IgD-negative memory B cell (primary cell): ENCODE measurements around the gene KCNE1. TPM values are rescaled to one million over a fixed set of nuclear protein-coding genes. Genes with fewer than 3 reads are reported as not detected.

ENCODE experiments used
- H3K27ac Mint-ChIP-seq, 3 donors: one replicate each; pipeline ENCODE4 v1.8.0; 2020 to 2022; ENCODE audit warnings: mild to moderate bottlenecking in 3 of 3, mixed read lengths in 3 of 3, moderate library complexity in 1 of 3
- H3K27me3 Mint-ChIP-seq: one replicate; pipeline ENCODE4 v1.8.0; 2021; ENCODE audit warnings: mixed read lengths
- H3K36me3 Mint-ChIP-seq: one replicate; pipeline ENCODE4 v1.8.0; 2020; ENCODE audit warnings: mild to moderate bottlenecking, mixed read lengths
- H3K4me1 Mint-ChIP-seq, 3 donors: one replicate each; pipeline ENCODE4 v1.8.0; 2020 to 2022; ENCODE audit warnings: mixed read lengths in 3 of 3, mild to moderate bottlenecking in 1 of 3
- H3K4me3 Mint-ChIP-seq, 4 donors: one replicate each; pipeline ENCODE4 v1.8.0; 2020 to 2022; ENCODE audit warnings: mild to moderate bottlenecking in 4 of 4, mixed read lengths in 4 of 4, moderate library complexity in 3 of 4
- H3K9me3 Mint-ChIP-seq, 3 donors: one replicate each; pipeline ENCODE4 v1.8.0; 2020 to 2021; ENCODE audit warnings: mixed read lengths in 3 of 3, mild to moderate bottlenecking in 1 of 3
- polyA plus RNA-seq: library from polyadenylated mRNA; unstranded; fragments of 300-500 nt; fragmentation: Illumina TruSeq; gene quantifications from one replicate; pipeline ENCODE4 v1.2.3, GENCODE V29; 2021

KCNE1 gene
- polyA plus RNA-seq, 1 donor from 2014 or later = not detected

- no peak overlapping the region for H3K4me3 Mint-ChIP-seq
- H3K9me3 Mint-ChIP-seq = peaks cover 0 to 2% (median 0%) of the 10 kb centered on the region in 3 donors
- H3K27ac Mint-ChIP-seq = peak overlapping the region in 1 of 3 donors; percentile 23
Observed at GRCh38 chr21:34524646-34525601, 12.9 kb upstream of the KCNE1 start.

DNA sequence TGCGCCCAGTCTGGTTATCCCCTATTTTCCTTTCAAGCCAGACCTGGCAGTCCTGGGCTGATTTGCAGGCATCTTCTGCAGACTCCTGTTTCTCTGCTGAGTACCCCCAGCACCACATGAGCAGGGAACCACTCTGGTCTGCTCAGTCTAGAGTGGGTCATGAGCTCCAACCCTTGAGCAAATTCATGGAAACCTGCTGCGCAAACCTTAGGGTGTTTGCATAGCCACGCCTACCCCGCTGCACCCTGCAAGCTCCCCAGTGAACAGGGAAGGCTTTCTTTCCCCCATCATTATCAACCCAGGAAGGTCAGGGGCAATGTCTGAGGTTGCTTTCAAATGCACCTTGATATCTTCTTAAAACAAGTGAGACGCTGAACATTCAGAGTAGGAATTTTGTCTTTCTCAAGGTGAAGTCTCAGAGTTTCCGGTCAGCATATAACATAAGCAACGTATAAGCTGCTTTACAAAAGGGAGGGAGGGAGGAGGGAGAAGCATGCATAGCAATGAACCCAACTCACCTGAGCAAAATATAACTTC, 11.1 kb upstream of the KCNE1 start:
- H3K36me3 Mint-ChIP-seq = peaks cover 7% of the 10 kb centered on the region

More at GRCh38 chr21:34524646-34525601, 12.9 kb upstream of the KCNE1 start:
- H3K27me3 Mint-ChIP-seq = peaks cover 2% of the 10 kb centered on the region
- H3K4me1 Mint-ChIP-seq = peaks cover 8 to 10% (median 9%) of the 10 kb centered on the region in 3 donors
- H3K36me3 Mint-ChIP-seq = peaks cover 7% of the 10 kb centered on the region

GRCh38 chr21:34522284-34522683, 10.3 kb upstream of the KCNE1 start:
- H3K36me3 Mint-ChIP-seq = peaks cover 7% of the 10 kb centered on the region
- no peak overlapping the region for H3K4me3 Mint-ChIP-seq
- H3K27me3 Mint-ChIP-seq = no peaks in the 10 kb centered on the region
- H3K4me1 Mint-ChIP-seq = peaks cover 4 to 7% (median 7%) of the 10 kb centered on the region in 3 donors
- H3K27ac Mint-ChIP-seq = no peak overlapping the region
- H3K9me3 Mint-ChIP-seq = no peaks in the 10 kb centered on the region

More for the DNA sequence above, 11.1 kb upstream of the KCNE1 start:
- Mint-ChIP-seq H3K4me1 (peaks cover 4 to 7% (median 6%) of the 10 kb centered on the region in 3 donors), H3K27ac (no peak overlapping the region), H3K9me3 (no peaks in the 10 kb centered on the region), H3K4me3 (no peak overlapping the region), H3K27me3 (no peaks in the 10 kb centered on the region)

DNA sequence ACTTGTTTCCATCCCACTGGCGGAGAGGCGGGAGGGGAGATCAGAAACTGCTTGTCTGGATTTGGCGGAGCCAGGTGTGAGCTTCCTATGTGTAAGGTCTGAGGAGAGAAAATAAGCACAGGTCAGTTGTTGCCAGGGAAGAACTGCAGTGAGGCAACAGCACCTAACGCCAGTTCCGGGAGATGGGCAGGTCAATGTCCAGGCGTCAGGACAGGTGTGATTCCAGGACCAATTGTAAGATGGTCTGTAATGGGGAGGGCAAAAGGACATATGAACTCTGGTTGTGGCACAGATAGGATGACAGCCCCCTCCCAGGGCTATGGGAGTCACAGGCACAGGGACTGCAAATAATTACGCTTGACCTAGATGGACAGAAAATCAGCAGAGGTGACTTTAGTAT, 9.6 kb upstream of the KCNE1 start:
- Mint-ChIP-seq H3K27me3 (no peaks in the 10 kb centered on the region), H3K27ac (no peak overlapping the region), H3K36me3 (peaks cover 7% of the 10 kb centered on the region), H3K4me3 (no peak overlapping the region), H3K4me1 (peaks cover 4 to 6% (median 4%) of the 10 kb centered on the region in 3 donors), H3K9me3 (no peaks in the 10 kb centered on the region)

GRCh38 chr21:34520764-34521508, 8.9 kb upstream of the KCNE1 start:
- Mint-ChIP-seq H3K27me3 (no peaks in the 10 kb centered on the region), H3K27ac (no peak overlapping the region)

DNA sequence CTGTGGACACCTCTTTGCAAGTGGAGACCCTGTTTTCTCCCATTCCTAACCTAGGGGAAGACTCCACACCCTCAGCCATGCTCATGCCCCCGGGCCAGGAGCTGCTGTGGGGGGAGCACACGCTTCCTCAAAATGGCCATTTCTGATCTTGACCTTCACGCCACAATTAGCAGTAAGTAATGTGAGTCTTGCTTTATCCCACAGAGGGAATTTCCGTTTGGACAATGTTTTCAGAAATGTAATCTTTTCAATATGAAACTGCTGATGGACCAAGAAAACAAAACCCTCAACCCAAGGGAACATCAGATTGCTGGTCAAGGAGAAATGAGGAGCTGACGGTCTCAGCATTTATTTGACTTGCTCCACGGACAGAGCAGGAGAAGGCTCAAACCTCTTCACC, 8.3 kb upstream of the KCNE1 start:
- no peaks in the 10 kb centered on the region for H3K27me3 Mint-ChIP-seq
- H3K27ac Mint-ChIP-seq = no peak overlapping the region
- no peaks in the 10 kb centered on the region for H3K9me3 Mint-ChIP-seq
- H3K4me3 Mint-ChIP-seq = no peak overlapping the region
- peaks cover 7% of the 10 kb centered on the region for H3K36me3 Mint-ChIP-seq
- peaks cover 0 to 4% (median 2%) of the 10 kb centered on the region in 3 donors for H3K4me1 Mint-ChIP-seq

More at GRCh38 chr21:34520764-34521508, 8.9 kb upstream of the KCNE1 start:
- Mint-ChIP-seq H3K9me3 (no peaks in the 10 kb centered on the region), H3K36me3 (peaks cover 7% of the 10 kb centered on the region), H3K4me1 (peaks cover 0 to 4% (median 2%) of the 10 kb centered on the region in 3 donors), H3K4me3 (no peak overlapping the region)

DNA sequence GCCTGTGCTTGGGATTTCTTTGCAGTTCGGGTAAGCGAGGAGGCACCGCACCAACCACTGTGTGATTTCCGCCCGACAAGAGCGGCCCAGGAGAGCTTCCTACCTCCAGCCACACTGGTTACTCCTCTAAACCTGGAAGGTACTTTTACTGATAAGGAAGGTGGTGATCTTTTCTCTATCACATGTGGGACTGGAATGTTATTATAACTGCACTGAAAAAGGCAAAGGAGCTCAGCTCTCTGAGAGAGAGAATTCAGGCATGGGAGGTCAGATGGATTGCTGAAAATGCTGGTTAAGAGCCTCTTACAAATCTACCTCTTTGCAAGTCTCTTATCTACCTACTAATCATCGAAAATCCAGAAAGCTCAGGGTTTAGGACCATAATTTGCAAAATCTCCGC, 7.7 kb upstream of the KCNE1 start:
- H3K4me1 Mint-ChIP-seq = peaks cover 0 to 4% (median 2%) of the 10 kb centered on the region in 3 donors
- peaks cover 7% of the 10 kb centered on the region for H3K36me3 Mint-ChIP-seq
- no peaks in the 10 kb centered on the region for H3K27me3 Mint-ChIP-seq
- no peak overlapping the region for H3K27ac Mint-ChIP-seq
- H3K4me3 Mint-ChIP-seq = no peak overlapping the region
- H3K9me3 Mint-ChIP-seq = no peaks in the 10 kb centered on the region

GRCh38 chr21:34519016-34519415, 7.0 kb upstream of the KCNE1 start:
- Mint-ChIP-seq H3K9me3 (no peaks in the 10 kb centered on the region), H3K27me3 (no peaks in the 10 kb centered on the region), H3K36me3 (peaks cover 6% of the 10 kb centered on the region), H3K4me1 (peaks cover 0 to 4% (median 2%) of the 10 kb centered on the region in 3 donors), H3K27ac (no peak overlapping the region), H3K4me3 (peak overlapping the region in 1 of 4 donors; percentile 47)

DNA sequence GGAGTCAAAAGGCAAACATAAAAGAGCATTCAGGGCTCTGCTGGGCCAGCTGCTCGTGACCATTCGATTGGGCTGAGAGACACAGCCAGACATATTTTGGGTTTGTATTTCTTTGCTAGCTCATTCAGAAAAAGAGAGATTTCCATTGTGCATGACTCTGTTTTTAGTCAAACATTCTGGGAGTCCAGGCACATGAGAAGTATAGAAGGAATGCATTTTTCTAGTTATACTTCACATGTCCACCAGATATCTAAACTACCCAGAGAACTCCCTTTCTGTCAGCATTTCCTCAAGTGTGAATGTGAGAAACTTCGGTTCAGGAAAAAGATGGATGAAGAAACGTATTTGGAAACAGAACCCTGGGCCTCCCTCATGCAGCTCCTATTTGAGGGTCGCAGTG, 6.3 kb upstream of the KCNE1 start:
- H3K9me3 Mint-ChIP-seq = no peaks in the 10 kb centered on the region

DNA sequence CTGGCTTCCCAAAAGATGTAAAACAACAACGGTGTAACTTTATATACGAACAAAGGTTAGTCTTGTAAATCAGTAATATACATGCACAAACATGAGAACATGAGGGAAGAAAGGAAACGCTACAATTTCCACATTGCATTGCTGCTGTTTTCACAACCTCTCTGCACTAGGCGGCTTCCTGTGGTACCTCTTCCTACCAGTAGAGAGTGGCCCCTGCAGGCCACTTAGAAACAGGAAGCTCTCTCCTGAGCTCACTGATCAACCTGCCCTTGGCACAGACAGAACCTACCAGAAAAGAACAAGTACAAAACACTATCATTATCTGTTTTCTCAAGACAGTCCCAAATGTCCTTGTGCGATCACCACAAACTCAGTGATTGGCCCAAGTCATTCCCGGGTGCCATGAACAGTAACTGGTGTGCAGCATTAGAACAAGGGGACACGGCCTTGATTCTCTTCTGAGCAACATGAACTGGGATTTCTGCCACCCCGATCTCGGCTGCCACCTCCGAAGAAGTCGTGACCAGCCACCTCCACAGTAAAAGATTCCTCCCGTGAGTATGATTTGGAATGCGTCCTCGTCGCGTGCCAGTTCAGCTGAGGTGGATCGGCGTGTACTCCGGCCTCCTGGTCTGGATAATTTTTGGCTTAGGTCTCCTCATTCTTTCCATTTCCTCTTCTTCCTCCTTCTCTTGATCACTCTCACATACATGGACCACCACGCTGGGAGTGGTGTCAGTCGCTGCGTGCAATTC, 5.7 kb upstream of the KCNE1 start:
- H3K4me3 Mint-ChIP-seq = no peak overlapping the region
- no peaks in the 10 kb centered on the region for H3K9me3 Mint-ChIP-seq
- H3K27me3 Mint-ChIP-seq = no peaks in the 10 kb centered on the region
- H3K4me1 Mint-ChIP-seq = peaks cover 0 to 4% (median 2%) of the 10 kb centered on the region in 3 donors
- peaks cover 6% of the 10 kb centered on the region for H3K36me3 Mint-ChIP-seq
- no peak overlapping the region for H3K27ac Mint-ChIP-seq

More for the DNA sequence above, 6.3 kb upstream of the KCNE1 start:
- no peaks in the 10 kb centered on the region for H3K27me3 Mint-ChIP-seq
- no peak overlapping the region for H3K27ac Mint-ChIP-seq
- H3K36me3 Mint-ChIP-seq = peaks cover 6% of the 10 kb centered on the region
- H3K4me1 Mint-ChIP-seq = peaks cover 0 to 4% (median 2%) of the 10 kb centered on the region in 3 donors
- no peak overlapping the region for H3K4me3 Mint-ChIP-seq

DNA sequence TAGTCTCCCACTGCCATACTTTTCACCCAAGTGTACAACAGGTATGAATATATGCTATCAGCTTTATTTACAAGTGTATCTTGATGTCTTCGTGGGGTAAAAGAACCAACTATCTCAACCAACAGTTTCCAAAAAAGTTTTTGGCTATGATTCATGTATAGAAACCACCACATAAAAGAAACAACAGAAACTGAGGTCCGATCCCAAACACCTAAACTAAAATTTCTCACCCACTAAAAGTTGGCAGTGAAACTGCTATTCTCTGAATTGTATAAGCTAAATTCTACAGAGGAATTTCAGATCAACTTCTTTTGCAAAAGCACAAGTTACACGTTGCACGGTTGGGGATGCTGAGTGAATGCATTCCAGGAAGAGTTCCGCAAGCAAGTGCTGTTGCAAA, 5.0 kb upstream of the KCNE1 start:
- H3K4me3 Mint-ChIP-seq = no peak overlapping the region
- H3K9me3 Mint-ChIP-seq = no peaks in the 10 kb centered on the region
- H3K36me3 Mint-ChIP-seq = peaks cover 4% of the 10 kb centered on the region
- no peaks in the 10 kb centered on the region for H3K27me3 Mint-ChIP-seq
- peaks cover 0 to 2% (median under 1%) of the 10 kb centered on the region in 3 donors for H3K4me1 Mint-ChIP-seq
- no peak overlapping the region for H3K27ac Mint-ChIP-seq

DNA sequence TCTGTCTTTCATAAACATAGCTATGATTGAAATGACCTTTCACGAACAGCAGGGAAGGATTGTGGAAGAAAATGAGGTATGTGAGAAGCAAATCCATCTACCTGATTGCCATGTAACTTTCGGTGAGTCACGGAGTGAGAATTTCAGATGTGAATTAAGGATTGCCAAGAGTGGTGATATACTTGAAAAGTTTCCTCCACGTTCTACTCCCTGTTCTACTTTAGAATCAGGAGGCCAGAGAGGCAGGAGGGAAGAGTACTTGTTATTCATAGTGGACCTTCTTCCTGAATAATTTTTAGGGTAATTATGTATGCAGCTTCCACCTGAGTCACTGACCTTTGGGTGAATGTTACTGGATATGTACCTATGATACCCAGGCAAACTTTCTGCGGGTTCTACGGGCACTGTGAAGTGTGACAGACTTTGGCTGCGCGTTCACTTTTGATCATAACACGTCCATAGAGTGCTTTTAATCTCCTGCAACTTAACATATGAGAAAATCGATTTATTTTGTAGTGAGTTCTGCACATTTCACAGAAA, 2.6 kb upstream of the KCNE1 start:
- Mint-ChIP-seq H3K27me3 (peaks cover 2% of the 10 kb centered on the region), H3K27ac (no peak overlapping the region), H3K9me3 (no peaks in the 10 kb centered on the region), H3K4me3 (no peak overlapping the region), H3K36me3 (no peaks in the 10 kb centered on the region), H3K4me1 (peaks cover 0 to 5% (median 0%) of the 10 kb centered on the region in 3 donors)

- Mint-ChIP-seq H3K27me3 (peaks cover 2% of the 10 kb centered on the region), H3K4me1 (peaks cover 0 to 5% (median 0%) of the 10 kb centered on the region in 3 donors), H3K36me3 (no peaks in the 10 kb centered on the region), H3K9me3 (no peaks in the 10 kb centered on the region), H3K27ac (no peak overlapping the region), H3K4me3 (no peak overlapping the region)
Observed at GRCh38 chr21:34513129-34513675, 1.2 kb upstream of the KCNE1 start.

- Mint-ChIP-seq H3K9me3 (no peaks in the 10 kb centered on the region), H3K27me3 (peaks cover 10% of the 10 kb centered on the region), H3K27ac (no peak overlapping the region), H3K4me1 (peaks cover 0 to 3% (median 0%) of the 10 kb centered on the region in 3 donors), H3K36me3 (no peaks in the 10 kb centered on the region), H3K4me3 (no peak overlapping the region)
Observed at GRCh38 chr21:34511181-34511580, 829 bp downstream of the KCNE1 start.
